Neural cell (in vitro differentiated cells): Measurements from ENCODE around the gene PEMT. TPM values are rescaled to one million over a fixed set of nuclear protein-coding genes. Genes with fewer than 3 reads are reported as not detected.

Experiments
- H2AFZ ChIP-seq: fragments of 200-600, 300-800 bp; sonication (generic), shearing (Covaris generic); 2 replicates; pipeline ENCODE4 v1.6.0; 2014; ENCODE audit warnings: low read depth, mild to moderate bottlenecking, antibody characterized with exemption, low read length, moderate library complexity
- H3F3A ChIP-seq: fragments of 200-600 bp; shearing (Covaris generic); 2 replicates; pipeline ENCODE4 v1.6.1; 2016; ENCODE audit warnings: mild to moderate bottlenecking, moderate library complexity, mixed read lengths, antibody characterized with exemption, low read length; ENCODE audit not compliant: insufficient read depth, poor library complexity, severe bottlenecking
- H3K27ac ChIP-seq: fragments of 200-600, 300-800 bp; sonication (generic), shearing (Covaris generic); 2 replicates; pipeline ENCODE4 v1.5.1; 2014; ENCODE audit warnings: mild to moderate bottlenecking, low read length, moderate library complexity
- H3K27me3 ChIP-seq: fragments of 300-800, 200-600 bp; sonication (generic), shearing (Covaris generic); 2 replicates; pipeline ENCODE4 v1.6.0; 2014; ENCODE audit warnings: mild to moderate bottlenecking, low read depth, low read length, moderate library complexity; ENCODE audit not compliant: insufficient read depth
- H3K36me3 ChIP-seq: fragments of 300-800, 200-600 bp; sonication (generic), shearing (Covaris generic); 2 replicates; pipeline ENCODE4 v1.5.1; 2014; ENCODE audit warnings: mild to moderate bottlenecking, antibody characterized with exemption, low read length, moderate library complexity; ENCODE audit not compliant: insufficient read depth
- H3K4me2 ChIP-seq: fragments of 300-800, 200-600 bp; sonication (generic), shearing (Covaris generic); 2 replicates; pipeline ENCODE4 v1.6.0; 2014; ENCODE audit warnings: mild to moderate bottlenecking, low read length
- H3K4me3 ChIP-seq: fragments of 300-800, 200-600 bp; sonication (generic), shearing (Covaris generic); 2 replicates; pipeline ENCODE4 v1.5.1; 2014; ENCODE audit warnings: mild to moderate bottlenecking, low read length, moderate library complexity
- H3K79me2 ChIP-seq: fragments of 200-600 bp; shearing (Covaris generic); replicated peaks from 2 replicates; pipeline ENCODE4 v1.6.0; 2014; ENCODE audit warnings: mild to moderate bottlenecking, low read length, moderate library complexity; ENCODE audit not compliant: insufficient read depth
- H3K9ac ChIP-seq: fragments of 300-800, 200-600 bp; sonication (generic), shearing (Covaris generic); 2 replicates; pipeline ENCODE4 v1.6.1; 2016; ENCODE audit warnings: mild to moderate bottlenecking, low read length, mixed read lengths
- H3K9me2 ChIP-seq: fragments of 200-600 bp; shearing (Covaris generic); 2 replicates; pipeline ENCODE4 v1.6.1; 2016; ENCODE audit warnings: mild to moderate bottlenecking, low read length, mixed read lengths; ENCODE audit not compliant: insufficient read depth
- H3K9me3 ChIP-seq: fragments of 200-600, 300-800 bp; sonication (generic), shearing (Covaris generic); 2 replicates; pipeline ENCODE4 v1.6.1; 2016; ENCODE audit warnings: mild to moderate bottlenecking, mixed run types, low read length, moderate library complexity, mixed read lengths
- H4K20me1 ChIP-seq: fragments of 200-600 bp; shearing (Covaris generic); 2 replicates; pipeline ENCODE4 v1.6.1; 2016; ENCODE audit warnings: mild to moderate bottlenecking, mixed run types; ENCODE audit not compliant: insufficient read depth
- CTCF ChIP-seq: fragments of 450-650 bp; IDR thresholded peaks from 2 replicates; pipeline ENCODE4 v1.5.1; 2014; ENCODE audit warnings: antibody characterized with exemption, mild to moderate bottlenecking, moderate library complexity; ENCODE audit not compliant: poor library complexity, severe bottlenecking
- EP300 ChIP-seq: fragments of 450-650 bp; conservative IDR thresholded peaks from 2 replicates; pipeline ENCODE4 v1.6.1; 2014; ENCODE audit warnings: antibody characterized with exemption, mild to moderate bottlenecking, moderate library complexity; ENCODE audit not compliant: poor library complexity, severe bottlenecking
- EZH2 ChIP-seq: fragments of 200-600, 300-800 bp; shearing (Covaris generic), sonication (generic); IDR thresholded peaks from 2 replicates; pipeline ENCODE4 v1.6.1; 2014; ENCODE audit warnings: antibody characterized with exemption, low read length, borderline replicate concordance, mild to moderate bottlenecking; ENCODE audit not compliant: insufficient read depth, poor library complexity, severe bottlenecking
- MXI1 ChIP-seq: fragments of 450-650 bp; conservative IDR thresholded peaks from 2 replicates; pipeline ENCODE4 v1.6.1; 2014; ENCODE audit warnings: antibody characterized with exemption, mild to moderate bottlenecking; ENCODE audit not compliant: poor library complexity, severe bottlenecking
- POLR2AphosphoS5 ChIP-seq: IDR thresholded peaks from 2 replicates; pipeline ENCODE4 v1.6.1; 2012
- RAD21 ChIP-seq: fragments of 450-650 bp; conservative IDR thresholded peaks from 2 replicates; pipeline ENCODE4 v1.6.1; 2014; ENCODE audit warnings: antibody characterized with exemption, mild to moderate bottlenecking, moderate library complexity
- REST ChIP-seq: IDR thresholded peaks from 2 replicates; pipeline ENCODE4 v1.6.1; 2012; ENCODE audit warnings: borderline replicate concordance
- SMC3 ChIP-seq: fragments of 450-650 bp; conservative IDR thresholded peaks from 2 replicates; pipeline ENCODE4 v1.6.1; 2014; ENCODE audit warnings: antibody characterized with exemption, mild to moderate bottlenecking, moderate library complexity; ENCODE audit not compliant: poor library complexity
- TAF1 ChIP-seq: IDR thresholded peaks from 2 replicates; pipeline ENCODE4 v1.6.1; 2012; ENCODE audit warnings: low read depth
- polyA plus RNA-seq: library from polyadenylated mRNA; depleted of rRNA; stranded (reverse); fragments of >200 nt; gene quantifications from 2 replicates; pipeline ENCODE4 v1.2.3, GENCODE V29; 2014

Gene PEMT
- polyA plus RNA-seq, 1 donor from 2014 or later, result 71.7 TPM

- Histone ChIP-seq H4K20me1 (no peaks in the 10 kb centered on the region), H3K4me3 (no peak overlapping the region), H3K27ac (no peak overlapping the region), H3K9me3 (no peaks in the 10 kb centered on the region), H3K9me2 (no peaks in the 10 kb centered on the region), H3K79me2 (no peaks in the 10 kb centered on the region), H3K27me3 (no peaks in the 10 kb centered on the region), H2AFZ (no peak overlapping the region), H3K36me3 (no peaks in the 10 kb centered on the region), H3K9ac (no peak overlapping the region), H3K4me2 (no peak overlapping the region), H3F3A (no peaks in the 10 kb centered on the region)
- TF ChIP-seq CTCF, result no peak
- no peak for TF ChIP-seq EZH2
- no peak for TF ChIP-seq POLR2AphosphoS5
- no peak for TF ChIP-seq MXI1
- TF ChIP-seq EP300, result no peak
- TF ChIP-seq TAF1, result no peak
- no peak for TF ChIP-seq SMC3
- TF ChIP-seq REST, result no peak
- no peak for TF ChIP-seq RAD21
Observed at GRCh38 chr17:17538417-17539391, 52.8 kb downstream of the PEMT start.

DNA sequence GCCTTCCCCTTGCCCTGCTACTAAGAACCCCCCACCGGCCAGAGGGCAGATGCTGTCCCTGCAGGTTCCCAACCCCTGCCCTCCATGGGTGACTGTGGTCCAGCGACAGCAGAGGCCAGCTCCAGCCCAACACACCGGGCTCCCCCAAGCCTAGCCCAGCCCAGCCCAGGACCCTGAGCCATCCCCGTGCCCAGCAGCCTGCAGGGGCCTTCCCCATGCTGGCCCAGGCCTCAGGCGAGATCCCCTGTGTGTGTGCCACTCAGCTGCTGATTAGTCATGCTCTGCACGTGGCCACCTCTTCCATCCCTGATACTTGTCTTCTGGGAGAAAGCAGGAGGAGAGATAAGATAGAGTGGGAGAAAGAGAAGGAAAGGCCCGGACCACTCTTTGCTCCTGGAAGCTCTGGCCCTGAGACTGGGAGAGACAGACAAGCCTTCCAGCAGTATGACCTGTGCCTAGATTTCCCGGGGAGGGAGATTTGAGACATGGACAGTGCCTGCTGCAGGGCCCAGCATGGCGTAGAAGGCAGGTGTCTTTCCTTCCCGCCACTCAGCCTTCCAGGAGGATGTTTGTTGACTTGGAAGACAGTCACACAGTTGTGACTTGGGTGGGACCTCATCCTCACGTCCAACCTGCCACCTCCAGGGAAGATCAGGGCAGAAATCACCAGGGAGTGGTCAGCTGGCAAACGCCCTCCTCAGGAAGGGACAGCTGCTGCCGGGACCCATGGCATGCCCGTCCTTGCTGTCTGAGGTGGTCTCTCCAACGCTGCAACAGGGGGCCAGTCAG, 54.0 kb downstream of the PEMT start:
- TF ChIP-seq CTCF, result no peak
- TF ChIP-seq POLR2AphosphoS5, result no peak
- TF ChIP-seq EP300, result no peak
- TF ChIP-seq SMC3, result no peak
- no peak for TF ChIP-seq MXI1
- no peak for TF ChIP-seq RAD21
- no peak for TF ChIP-seq EZH2
- TF ChIP-seq REST, result no peak
- no peak for TF ChIP-seq TAF1

More for the DNA sequence above, 54.0 kb downstream of the PEMT start:
- H2AFZ ChIP-seq, result no peak overlapping the region
- H3F3A ChIP-seq, result no peaks in the 10 kb centered on the region
- no peaks in the 10 kb centered on the region for H3K27me3 ChIP-seq
- no peaks in the 10 kb centered on the region for H3K36me3 ChIP-seq
- no peaks in the 10 kb centered on the region for H3K9me2 ChIP-seq
- H3K9ac ChIP-seq, result no peak overlapping the region
- no peaks in the 10 kb centered on the region for H3K79me2 ChIP-seq
- H3K9me3 ChIP-seq, result no peaks in the 10 kb centered on the region
- H4K20me1 ChIP-seq, result no peaks in the 10 kb centered on the region
- no peak overlapping the region for H3K27ac ChIP-seq
- H3K4me2 ChIP-seq, result no peak overlapping the region
- H3K4me3 ChIP-seq, result no peak overlapping the region
